Suppressor macrophage (primary cell): ENCODE measurements around the gene VEPH1.

Source experiments
- DNase-seq, 4 experiments: peaks; one replicate each; pipeline ENCODE4 v3.0.0-alpha.2; 2020 to 2022

VEPH1 gene

DNA sequence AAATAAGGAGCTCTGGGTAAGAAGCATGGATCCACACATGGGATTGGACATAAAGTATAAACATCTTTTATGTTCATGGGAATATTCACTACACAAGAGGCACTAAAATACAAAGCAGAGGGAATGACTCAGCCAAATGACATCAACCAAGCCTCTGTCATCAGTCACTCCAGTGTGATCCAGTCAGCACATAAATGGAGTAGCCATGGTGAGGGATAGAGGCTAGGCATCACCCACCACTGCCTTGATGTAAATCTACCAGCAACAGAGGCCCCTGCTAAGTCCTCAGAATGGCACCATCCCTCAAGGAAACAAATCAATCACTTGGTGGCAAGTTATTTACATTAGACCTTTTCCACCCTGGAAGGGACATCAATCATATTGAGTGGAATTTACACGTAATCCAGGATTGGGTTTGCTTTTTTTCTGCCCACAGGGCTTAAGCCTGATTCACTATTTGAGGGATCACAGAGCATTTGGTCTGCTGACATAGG, 27.2 kb downstream of the VEPH1 start:
- peak in 1 of 4 experiments; percentile 12 for DNase-seq

DNA sequence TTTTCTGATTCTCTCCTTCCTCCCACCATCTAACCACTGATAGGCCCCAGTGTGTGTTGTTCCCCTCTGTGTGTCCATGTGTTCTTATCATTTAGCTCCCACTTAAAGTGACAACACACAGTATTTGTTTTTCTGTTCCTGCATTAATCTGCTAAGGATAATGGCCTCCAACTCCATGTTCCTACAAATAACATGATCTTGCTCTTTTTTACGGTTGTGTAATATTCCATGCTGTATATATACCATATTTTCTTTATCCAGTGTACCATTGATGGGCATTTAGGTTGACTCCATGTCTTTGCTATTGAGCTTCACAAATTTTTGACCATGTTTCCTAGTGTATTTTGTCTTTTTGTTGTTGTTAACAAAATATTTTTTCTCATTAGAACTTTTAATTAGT, 30.6 kb downstream of the VEPH1 start:
- no peak for DNase-seq

DNA sequence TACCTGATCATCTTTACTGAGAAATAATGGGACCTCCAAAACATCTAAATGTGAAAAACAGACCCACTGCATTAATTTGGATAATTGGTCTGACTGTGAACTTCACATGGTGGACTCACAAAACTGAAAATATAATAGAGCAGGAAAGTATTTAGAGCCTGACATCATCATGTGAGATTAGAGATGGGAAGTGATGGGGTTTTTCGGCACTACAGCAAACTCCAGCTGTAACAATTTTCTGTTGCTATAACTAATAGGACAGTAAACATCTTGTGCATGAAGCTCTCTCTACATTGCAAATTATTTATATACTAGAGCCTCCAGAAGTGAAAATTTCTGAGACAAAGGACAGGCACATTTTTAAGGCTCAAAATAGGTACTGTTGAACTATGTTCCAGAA, 32.2 kb downstream of the VEPH1 start:
- no peak for DNase-seq

DNA sequence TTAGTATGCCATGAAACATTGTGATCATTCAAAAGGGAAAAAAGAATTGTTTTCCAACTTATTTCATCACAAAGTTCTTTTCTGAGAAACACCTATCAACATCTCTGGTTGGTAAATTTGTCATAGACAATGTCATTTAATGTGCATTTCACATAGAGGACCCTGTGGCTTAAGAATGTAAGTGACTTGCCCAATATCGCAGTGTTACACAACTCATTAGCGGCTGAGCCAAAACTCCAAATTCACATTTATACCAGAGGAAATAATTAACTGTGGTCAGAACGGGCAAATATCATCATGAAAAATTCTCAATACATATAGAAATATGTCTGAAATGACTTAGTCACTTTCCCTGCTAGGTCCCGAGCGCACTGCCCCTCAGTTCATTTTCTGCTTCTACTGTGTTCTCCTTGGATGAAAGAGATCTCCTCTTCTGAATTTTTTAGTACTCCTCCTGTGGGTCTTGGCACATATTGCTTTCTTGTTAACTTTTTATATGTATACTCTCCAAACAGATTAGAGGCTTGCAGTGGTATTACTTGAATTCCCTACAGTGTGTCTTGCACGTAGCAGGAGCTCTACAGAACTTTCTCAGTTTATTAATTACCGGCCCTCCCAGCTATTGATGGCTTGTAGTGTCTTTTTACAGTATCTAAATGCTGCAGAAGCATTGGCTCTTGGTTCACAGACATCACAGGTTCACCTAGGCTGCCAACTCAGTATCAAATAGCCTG, 33.5 kb downstream of the VEPH1 start:
- peak; percentile 28 to 65 (median 44) for DNase-seq

DNA sequence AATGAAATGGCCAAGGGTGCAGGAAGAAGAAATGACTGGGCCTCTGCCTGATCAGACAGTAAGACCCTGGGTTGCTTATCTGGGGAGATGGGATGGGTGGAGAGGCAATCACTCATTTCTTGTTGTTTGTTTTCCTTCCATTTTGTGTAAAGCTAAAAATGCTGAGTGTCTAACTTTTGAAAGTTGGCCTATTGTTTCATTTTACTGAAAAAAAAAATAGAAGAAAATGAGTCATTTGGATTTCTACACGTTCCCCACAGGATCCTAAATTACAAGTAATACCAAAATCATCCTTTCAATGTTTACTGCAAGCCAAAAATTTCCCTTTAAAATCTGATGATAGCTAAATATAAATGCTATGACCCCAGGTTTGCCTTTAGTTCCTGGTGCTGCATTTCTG, 36.0 kb downstream of the VEPH1 start:
- peak in 2 of 4 experiments; percentile 12 to 25 for DNase-seq

DNA sequence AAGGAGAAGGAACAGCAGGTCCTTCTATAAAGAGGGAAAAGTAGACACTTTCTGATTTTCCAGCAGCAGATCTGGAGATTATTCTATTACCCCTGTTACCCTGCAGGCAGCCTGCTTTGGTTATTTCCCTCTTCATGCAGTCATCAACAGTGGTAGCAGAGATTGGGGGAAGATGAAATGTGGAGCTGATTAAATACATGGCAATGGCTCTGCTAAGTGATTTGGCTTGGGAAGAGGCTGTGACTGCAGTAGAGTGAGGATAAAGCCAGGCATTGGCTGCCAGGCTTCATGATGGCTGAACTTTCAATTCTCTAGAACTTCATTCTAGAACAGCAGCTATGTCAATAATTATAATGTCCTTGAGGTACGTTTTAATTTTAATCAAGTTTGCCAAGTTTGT, 37.5 kb downstream of the VEPH1 start:
- DNase-seq = no peak

DNA sequence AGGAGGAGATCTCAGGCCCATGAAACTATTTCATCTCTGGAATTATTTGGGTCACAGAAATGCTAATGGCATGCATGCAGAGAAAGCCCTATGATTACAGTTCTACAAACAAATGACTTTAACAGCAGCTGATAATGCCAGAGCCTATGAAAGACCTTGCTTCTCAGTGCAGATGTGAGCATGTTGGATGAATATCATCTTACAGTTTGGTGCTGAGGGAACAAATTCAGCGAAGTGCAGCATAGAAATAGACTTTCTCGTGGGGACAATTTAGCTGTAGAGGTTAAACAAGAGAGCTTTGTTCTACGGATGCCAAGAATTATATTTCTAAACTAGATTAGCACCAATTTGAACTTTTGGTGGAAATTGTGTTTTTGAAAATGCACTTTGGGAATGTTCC, 38.9 kb downstream of the VEPH1 start:
- DNase-seq = no peak

DNA sequence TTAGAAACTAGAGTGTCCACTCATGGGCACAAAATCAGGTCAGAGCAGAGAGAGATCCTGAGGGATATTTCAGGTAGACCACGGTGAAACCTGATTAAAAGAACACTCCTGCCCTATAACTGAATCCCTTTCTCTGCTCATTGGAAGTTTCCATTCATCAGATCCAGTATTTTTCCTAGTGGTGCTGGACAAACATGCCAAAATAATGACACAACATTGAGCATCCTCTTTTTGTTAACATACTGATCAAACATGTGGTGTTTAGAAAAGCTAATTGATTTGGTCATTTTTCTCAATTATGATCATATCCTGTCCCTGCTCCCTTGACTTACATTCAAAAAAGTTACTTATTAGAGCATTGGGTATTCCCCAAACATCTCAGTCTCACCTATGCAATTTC, 39.4 kb downstream of the VEPH1 start:
- DNase-seq = no peak

DNA sequence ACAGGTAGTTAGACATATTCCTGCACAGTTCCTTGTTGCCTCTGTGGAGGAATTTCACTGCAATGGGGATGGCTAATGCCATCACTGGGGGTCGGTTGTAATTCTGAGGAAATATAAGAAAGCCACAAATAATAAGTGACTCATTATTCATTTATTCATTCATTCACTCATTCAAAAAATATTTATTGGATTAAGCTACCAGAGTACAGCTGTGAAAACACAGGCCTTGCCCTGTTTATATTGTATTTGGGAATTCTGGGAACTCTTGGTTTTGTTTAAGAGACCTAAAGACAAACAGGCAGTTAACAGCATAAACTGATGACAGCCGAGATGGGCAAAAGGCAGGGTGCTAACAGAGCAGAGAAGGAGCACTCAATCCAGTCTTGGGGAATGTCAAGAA, 43.0 kb downstream of the VEPH1 start:
- no peak for DNase-seq

DNA sequence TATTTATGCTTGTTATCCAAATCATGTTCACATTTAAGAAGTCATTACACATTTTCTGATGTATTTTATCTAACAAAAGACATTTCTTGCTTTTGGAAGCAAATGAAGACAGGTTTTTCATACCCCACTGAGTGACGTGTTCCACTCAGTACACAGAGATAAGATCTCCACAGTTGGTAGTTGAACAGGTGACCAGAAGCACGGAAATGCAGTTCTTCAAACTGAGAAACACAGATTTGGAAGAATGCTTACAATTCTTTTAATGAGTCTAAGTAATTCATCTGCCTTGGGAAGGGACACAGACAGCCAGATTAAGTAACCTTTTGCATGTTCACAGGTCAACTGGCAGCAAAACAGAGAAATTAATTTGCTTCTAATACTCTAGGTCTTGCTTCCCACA, 43.5 kb downstream of the VEPH1 start:
- no peak for DNase-seq

DNA sequence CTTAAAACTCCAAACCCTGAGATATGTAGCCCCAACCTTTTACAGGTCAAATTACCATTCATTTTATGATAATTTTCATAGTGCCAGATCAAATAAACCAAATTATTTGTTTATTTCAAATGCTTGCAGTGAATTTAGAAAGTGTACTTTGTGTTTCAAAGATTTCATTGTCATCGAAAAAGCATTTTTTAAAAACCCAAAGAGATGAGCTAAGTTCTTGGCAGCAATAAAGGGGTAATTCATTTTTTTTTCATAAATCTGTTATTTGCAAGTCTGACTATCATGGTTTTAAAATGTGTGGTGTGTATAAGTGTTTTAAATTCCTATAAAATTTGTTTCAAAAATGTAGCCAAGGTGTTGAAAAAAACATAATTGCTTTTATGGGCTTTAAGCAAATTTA, 49.4 kb downstream of the VEPH1 start:
- DNase-seq = no peak

DNA sequence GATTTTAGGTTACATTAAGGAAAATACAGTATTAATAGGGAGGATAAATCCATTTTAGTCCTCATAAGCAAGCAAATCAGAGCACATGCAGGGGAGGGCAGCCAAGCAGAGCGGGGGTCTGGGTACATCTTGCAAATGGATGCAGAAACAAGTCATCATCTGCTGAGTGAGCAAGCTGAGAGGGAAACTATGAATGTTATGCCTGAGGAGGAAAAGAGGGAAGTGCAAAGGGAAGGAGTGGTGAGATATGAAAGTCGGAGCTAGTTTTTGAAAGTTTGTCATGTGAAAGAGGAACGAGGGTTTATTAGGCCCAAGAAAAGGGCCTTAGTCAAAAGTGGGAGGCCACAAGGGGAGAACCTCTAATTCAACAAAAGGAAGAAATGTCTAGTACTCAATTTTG, 51.1 kb downstream of the VEPH1 start:
- peak; percentile 58 to 85 (median 75) for DNase-seq

DNA sequence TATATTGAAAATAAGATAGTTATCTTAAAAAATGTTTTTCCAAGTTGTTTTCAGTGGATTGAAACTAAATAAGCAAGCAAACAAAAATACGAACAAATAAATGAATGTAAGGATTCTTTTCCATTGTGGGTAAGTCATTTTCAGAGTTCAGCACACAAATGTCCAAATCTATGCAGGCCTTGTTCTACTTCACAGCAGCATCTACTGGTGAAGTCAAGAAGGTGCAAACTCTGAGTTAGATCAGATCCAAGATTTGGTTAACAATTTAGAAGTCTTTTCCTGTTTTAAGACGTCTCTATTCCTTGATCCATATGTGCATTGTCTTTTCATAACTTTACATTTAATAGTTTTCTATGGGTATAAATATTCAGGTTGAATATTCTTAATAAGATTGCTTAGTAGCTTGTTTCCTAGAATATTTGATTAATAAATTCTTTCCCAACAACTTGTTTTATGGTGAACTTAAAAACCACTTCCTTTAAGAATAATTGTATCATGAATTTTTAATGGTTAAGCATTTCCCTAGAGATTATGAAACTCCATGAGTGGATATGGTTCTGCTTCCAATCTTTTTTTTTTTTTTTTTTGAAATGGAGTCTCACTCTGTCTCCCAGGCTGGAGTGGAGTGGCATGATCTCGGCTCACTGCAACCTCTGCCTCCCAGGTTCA, 56.1 kb downstream of the VEPH1 start:
- peak in 3 of 4 experiments; percentile 32 to 66 (median 59) for DNase-seq

DNA sequence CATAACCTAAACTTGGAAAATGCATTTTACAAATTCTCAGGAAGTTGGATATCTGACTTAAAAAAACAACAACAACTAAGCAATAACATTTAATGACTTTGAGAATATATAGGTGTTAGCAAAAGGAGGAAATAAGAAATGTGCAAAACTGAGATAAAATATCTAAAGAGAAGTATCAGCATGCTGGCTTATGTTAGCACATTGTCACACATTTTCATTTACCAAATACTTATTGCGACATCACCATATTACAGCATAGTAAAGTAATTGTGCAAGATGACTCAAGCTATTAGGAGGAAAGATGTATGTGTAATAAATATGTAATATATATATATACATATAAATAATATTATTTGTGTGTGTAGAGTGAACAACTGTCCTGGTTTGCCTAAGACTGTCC, 57.4 kb downstream of the VEPH1 start:
- peak; percentile 18 to 92 (median 73) for DNase-seq

DNA sequence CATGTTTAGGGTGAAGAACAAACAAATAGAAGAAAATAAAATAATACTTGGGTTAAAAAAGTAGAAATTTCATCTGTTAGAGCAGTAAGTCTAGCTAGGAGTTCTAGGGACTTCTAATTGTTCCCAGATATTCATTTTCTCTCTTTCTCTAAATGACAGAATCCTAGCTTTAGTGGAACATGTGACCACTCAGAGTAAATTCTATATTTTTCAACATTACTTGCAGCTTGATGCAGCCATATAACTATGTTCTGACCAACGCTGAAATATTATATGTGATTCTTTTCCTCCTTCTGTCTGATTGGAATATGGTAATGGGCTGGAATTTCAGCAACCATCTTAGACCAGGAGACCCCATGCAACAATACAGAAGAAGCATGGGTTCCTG, 58.4 kb downstream of the VEPH1 start:
- DNase-seq = no peak

DNA sequence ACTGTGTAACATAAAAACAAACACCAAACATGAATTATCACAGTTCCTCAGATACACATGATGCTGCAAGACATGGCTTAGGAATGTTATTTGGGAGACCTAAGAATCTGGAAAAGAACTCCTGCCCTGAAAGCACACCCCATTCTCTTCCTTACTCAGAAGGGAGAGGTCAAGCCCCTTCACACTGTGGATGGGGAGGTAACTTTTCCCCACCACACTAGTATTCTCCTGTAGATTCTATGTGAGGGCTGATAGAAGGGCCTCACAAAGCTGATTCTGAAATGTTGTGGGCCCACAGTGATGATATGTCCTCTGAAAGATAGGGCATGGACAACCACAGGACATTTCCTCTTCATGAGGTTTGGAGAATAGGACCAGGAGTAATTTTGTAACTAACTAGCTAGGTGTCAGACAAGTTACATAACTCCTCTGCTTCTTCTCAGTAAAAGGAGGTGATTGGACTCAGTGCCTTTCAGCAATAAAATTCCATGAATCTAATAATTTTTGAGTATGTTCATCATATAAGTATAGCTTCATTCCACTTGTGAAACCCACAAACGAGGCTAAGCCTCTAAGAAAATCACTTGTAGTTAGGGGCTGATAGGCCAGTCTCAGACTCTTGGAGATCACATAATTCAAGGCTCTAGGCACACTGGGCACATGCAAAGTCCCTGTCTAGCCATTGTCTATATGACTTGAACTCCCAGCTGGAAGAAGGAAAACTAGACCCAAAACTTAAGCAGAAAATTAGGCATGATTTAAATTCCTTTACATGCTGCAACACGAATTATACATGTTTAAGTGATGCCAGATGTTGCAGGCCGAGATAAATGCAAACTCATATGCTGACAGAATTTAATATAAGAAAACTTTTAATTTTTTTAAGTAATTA, 59.1 kb downstream of the VEPH1 start:
- DNase-seq = no peak

DNA sequence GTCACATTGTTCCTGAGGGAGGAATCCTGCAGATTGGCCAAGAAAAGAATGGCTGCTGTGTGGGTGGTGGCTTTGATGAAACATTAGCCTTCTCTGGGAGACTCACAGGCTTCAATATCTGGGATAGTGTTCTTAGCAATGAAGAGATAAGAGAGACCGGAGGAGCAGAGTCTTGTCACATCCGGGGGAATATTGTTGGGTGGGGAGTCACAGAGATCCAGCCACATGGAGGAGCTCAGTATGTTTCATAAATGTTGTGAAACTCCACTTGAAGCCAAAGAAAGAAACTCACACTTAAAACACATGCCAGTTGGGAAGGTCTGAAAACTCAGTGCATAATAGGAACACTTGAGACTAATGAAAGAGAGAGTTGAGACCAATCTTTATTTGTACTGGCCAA, 60.5 kb downstream of the VEPH1 start:
- peak in 2 of 4 experiments; percentile 31 to 35 for DNase-seq

DNA sequence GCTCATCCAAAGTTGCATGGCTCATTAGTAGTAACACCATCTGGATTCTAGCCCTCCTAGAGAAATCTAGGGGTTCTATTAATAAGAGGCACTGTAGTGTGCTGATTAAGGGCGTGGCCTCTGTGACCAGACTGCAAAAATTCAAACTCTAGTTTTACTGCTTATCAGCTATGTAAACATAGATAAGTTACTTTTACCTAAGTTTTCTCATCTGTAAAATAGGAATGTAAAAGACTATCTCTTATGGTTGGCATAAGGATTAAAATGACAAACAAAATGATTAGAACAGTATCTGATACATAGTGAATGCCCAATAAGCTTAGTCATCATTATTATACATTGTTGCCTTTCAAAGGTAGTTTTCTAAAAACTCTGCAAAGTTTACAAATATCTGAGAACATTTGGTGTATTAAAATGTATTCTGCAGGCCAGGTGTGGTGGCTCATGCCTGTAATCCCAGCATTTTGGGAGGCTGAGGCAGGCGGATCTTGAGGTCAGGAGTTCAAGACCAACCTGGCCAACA, 62.1 kb downstream of the VEPH1 start:
- DNase-seq = no peak

DNA sequence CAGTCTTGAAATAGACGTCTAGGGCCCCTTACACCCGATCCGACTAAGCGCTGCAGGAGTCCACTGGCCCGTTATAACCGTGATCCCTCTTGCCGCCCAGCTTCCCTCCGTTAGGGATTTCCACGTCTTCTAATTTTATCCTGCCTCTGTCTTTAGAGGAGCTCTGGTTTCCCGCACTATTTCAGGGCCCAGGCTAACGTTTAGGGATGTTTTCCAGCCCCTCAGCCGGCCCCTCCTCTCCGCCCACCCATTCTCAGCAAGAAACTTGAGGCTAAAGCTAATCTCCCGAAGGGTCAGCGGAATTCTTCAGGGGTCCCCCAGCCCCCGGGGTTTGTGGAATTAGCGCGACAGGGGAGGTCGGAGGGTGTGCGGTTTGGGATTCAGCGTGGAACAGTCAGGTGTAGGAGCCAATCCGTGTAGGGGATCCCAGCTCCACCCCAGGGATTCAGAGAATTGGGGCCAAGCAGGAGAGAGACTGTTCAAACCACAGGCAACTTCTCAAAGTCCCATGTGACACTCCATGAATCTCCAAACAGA, 65.0 kb downstream of the VEPH1 start:
- no peak for DNase-seq

DNA sequence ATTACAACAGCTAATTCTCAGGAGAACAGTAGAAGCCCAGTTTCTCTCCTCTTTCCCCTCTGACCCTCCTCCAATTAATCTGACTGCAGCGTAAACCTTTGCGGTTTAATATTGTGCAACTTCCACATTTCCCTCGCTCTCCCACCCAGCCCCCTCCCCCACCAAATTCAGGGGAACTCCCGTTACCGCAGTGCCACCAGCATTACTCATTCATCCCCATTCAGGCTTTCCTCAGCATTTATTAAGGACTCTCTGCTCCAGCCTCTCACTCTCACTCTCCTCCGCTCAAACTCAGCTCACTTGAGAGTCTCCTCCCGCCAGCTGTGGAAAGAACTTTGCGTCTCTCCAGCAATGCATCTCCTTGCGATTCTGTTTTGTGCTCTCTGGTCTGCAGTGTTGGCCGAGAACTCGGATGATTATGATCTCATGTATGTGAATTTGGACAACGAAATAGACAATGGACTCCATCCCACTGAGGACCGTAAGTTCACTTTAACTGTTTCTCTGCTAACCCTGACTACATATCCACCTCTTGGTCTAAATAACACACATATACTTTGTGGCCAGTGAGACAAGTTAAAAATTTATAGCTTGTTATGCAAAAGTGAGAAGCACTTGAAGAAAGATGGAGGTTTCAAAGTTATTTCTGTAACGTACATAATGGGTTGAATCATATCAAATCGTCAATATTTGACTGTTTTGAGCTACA, 66.5 kb downstream of the VEPH1 start, which contains the start of gene PTX3:
Gene PTX3 (plus strand): TSS at position 268 of the 709 bp plus-strand sequence. CDS start 84 bp downstream, at position 352.
- peak; percentile 77 to 89 (median 85) for DNase-seq

DNA sequence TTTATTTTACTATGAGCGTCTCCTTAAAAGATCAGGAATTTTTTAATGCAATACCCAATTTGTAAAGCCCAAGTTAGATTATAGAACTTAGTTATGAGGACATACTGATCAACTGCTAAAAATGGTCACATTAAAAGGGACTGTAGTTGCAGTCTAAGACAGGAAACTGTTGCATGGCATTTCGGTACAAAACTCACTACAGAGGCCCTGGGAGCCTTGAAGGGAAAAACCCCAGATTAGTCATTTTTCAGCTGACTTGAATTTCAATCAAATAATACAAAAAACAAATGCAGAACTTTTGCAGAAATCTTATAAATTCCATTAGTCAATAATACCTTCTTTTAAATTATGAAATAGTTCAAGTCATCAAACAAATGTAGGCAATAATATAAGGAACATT, 73.5 kb downstream of the VEPH1 start:
- DNase-seq = peak; percentile 71 to 91 (median 84)

DNA sequence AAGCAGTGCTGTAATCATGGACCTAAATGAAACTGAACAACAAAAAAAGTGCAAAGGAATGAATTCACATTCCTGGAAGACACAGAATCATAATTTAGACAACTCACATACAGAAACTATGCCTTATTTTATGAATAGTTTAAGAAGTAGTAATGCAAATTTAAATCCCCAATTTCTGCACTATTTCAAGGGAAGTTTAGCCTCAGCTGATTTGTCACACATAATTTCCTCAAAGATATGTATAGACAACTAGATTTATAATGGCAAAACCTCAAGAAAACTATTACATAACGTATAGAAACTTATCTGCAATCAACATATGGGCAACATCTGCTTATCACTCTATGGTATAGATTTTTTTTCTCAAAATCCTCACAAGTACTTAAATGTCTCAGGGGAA, 74.4 kb downstream of the VEPH1 start:
- peak in 1 of 4 experiments; percentile 17 for DNase-seq
